SK-N-SH treated with all-trans-retinoic acid at 6 μM for 48 hours (cell line): ENCODE measurements around the gene PMS2.

Experiments
- ATAC-seq: fragments of 200-7000 bp; cut with Tn5 transposase; 3 replicates; pipeline ENCODE4 v1.9.1; 2020; ENCODE audit warnings: mild to moderate bottlenecking, moderate library complexity
- ARNTL ChIP-seq: fragments of 450-650 bp; formaldehyde crosslinking; IDR thresholded peaks from 2 replicates; pipeline ENCODE4 v1.5.0; 2020; ENCODE audit warnings: low read depth, mild to moderate bottlenecking, moderate library complexity, borderline replicate concordance
- CSDC2 ChIP-seq: fragments of 250-450 bp; sonication (Bioruptor Pico); IDR thresholded peaks from 2 replicates; pipeline ENCODE4 v1.5.0; 2020; ENCODE audit warnings: mild to moderate bottlenecking, moderate library complexity
- ESRRG ChIP-seq: fragments of 250-450 bp; sonication (Bioruptor Pico); IDR thresholded peaks from 2 replicates; pipeline ENCODE4 v1.6.1; 2021; ENCODE audit warnings: mild to moderate bottlenecking
- ISL1 ChIP-seq: fragments of 250-450 bp; sonication (Bioruptor Pico); IDR thresholded peaks from 2 replicates; pipeline ENCODE4 v2.1.2; 2022; ENCODE audit warnings: mild to moderate bottlenecking, moderate library complexity
- PPARA ChIP-seq: fragments of 250-450 bp; sonication (Bioruptor Pico); IDR thresholded peaks from 2 replicates; pipeline ENCODE4 v1.5.0; 2020; ENCODE audit warnings: mild to moderate bottlenecking, borderline replicate concordance
- RARB ChIP-seq: fragments of 250-450 bp; sonication (Bioruptor Pico); IDR thresholded peaks from 2 replicates; pipeline ENCODE4 v1.8.0; 2021; ENCODE audit warnings: mild to moderate bottlenecking, moderate library complexity
- SNAI2 ChIP-seq: fragments of 250-450 bp; sonication (Bioruptor Pico); IDR thresholded peaks from 2 replicates; pipeline ENCODE4 v1.5.0; 2020; ENCODE audit warnings: mild to moderate bottlenecking, moderate library complexity
- TCF4 ChIP-seq: fragments of 250-450 bp; sonication (Bioruptor Pico); IDR thresholded peaks from 2 replicates; pipeline ENCODE4 v1.8.0; 2021; ENCODE audit warnings: mild to moderate bottlenecking, moderate library complexity, borderline replicate concordance
- TOX ChIP-seq: fragments of 250-450 bp; sonication (Bioruptor Pico); IDR thresholded peaks from 2 replicates; pipeline ENCODE4 v1.8.0; 2021; ENCODE audit warnings: mild to moderate bottlenecking, moderate library complexity, borderline replicate concordance
- TSHZ2 ChIP-seq: fragments of 250-450 bp; sonication (Bioruptor Pico); IDR thresholded peaks from 2 replicates; pipeline ENCODE4 v1.5.0; 2020; ENCODE audit warnings: mild to moderate bottlenecking, moderate library complexity
- ZC3H10 ChIP-seq: fragments of 250-450 bp; sonication (Bioruptor Pico); IDR thresholded peaks from 2 replicates; pipeline ENCODE4 v1.5.1; 2021; ENCODE audit warnings: mild to moderate bottlenecking, moderate library complexity
- ZFP30 ChIP-seq: fragments of 450-650 bp; formaldehyde crosslinking; IDR thresholded peaks from 2 replicates; pipeline ENCODE4 v1.5.0; 2022; ENCODE audit warnings: mild to moderate bottlenecking, moderate library complexity
- ZNF565 ChIP-seq: fragments of 450-650 bp; formaldehyde crosslinking; conservative IDR thresholded peaks from 2 replicates; pipeline ENCODE4 v1.5.0; 2020; ENCODE audit warnings: low read depth, mild to moderate bottlenecking, moderate library complexity
- ZNF70 ChIP-seq: fragments of 450-650 bp; formaldehyde crosslinking; IDR thresholded peaks from 2 replicates; pipeline ENCODE4 v1.5.0; 2020; ENCODE audit warnings: mild to moderate bottlenecking, moderate library complexity
- ZNF8 ChIP-seq: fragments of 450-650 bp; formaldehyde crosslinking; IDR thresholded peaks from 2 replicates; pipeline ENCODE4 v1.5.0; 2020; ENCODE audit warnings: mild to moderate bottlenecking, moderate library complexity
- TF ChIP-seq, protein P1 (sequence below): fragments of 250-450 bp; sonication (Bioruptor Pico); IDR thresholded peaks from 2 replicates; pipeline ENCODE4 v1.5.1; 2020; ENCODE audit warnings: low read depth, mild to moderate bottlenecking, moderate library complexity
- TF ChIP-seq, protein P2 (sequence below): fragments of 250-450 bp; sonication (Bioruptor Pico); IDR thresholded peaks from 2 replicates; pipeline ENCODE4 v1.5.1; 2021; ENCODE audit warnings: mild to moderate bottlenecking, moderate library complexity
- TF ChIP-seq, protein P3 (sequence below): fragments of 250-450 bp; sonication (Bioruptor Pico); IDR thresholded peaks from 2 replicates; pipeline ENCODE4 v1.8.0; 2020; ENCODE audit warnings: mild to moderate bottlenecking, moderate library complexity, borderline replicate concordance

PMS2 gene

GRCh38 chr7:6032641-6033040 lies 23.8 kb upstream of the PMS2 start:
- TF ChIP-seq, protein P1, sequence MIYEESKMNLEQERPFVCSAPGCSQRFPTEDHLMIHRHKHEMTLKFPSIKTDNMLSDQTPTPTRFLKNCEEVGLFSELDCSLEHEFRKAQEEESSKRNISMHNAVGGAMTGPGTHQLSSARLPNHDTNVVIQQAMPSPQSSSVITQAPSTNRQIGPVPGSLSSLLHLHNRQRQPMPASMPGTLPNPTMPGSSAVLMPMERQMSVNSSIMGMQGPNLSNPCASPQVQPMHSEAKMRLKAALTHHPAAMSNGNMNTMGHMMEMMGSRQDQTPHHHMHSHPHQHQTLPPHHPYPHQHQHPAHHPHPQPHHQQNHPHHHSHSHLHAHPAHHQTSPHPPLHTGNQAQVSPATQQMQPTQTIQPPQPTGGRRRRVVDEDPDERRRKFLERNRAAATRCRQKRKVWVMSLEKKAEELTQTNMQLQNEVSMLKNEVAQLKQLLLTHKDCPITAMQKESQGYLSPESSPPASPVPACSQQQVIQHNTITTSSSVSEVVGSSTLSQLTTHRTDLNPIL (CRISPR knock-in tag) = no peak
- TF ChIP-seq, protein P2, sequence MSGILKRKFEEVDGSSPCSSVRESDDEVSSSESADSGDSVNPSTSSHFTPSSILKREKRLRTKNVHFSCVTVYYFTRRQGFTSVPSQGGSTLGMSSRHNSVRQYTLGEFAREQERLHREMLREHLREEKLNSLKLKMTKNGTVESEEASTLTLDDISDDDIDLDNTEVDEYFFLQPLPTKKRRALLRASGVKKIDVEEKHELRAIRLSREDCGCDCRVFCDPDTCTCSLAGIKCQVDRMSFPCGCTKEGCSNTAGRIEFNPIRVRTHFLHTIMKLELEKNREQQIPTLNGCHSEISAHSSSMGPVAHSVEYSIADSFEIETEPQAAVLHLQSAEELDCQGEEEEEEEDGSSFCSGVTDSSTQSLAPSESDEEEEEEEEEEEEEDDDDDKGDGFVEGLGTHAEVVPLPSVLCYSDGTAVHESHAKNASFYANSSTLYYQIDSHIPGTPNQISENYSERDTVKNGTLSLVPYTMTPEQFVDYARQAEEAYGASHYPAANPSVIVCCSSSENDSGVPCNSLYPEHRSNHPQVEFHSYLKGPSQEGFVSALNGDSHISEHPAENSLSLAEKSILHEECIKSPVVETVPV (CRISPR knock-in tag) = no peak
- no peak for TF ChIP-seq TOX (CRISPR knock-in tag)
- no peak for TF ChIP-seq ZNF565 (CRISPR knock-in tag)
- TF ChIP-seq ZFP30 (CRISPR knock-in tag) = no peak
- no peak for TF ChIP-seq PPARA (CRISPR knock-in tag)
- no peak for TF ChIP-seq TSHZ2 (CRISPR knock-in tag)
- TF ChIP-seq ESRRG (CRISPR knock-in tag) = no peak
- TF ChIP-seq, all 23 proteins: peak for 0
- no peak for ATAC-seq

GRCh38 chr7:6032167-6032566 lies 23.3 kb upstream of the PMS2 start:
- ATAC-seq = no peak
- TF ChIP-seq PPARA (CRISPR knock-in tag) (no peak), ZNF565 (CRISPR knock-in tag) (no peak), ESRRG (CRISPR knock-in tag) (no peak), ZC3H10 (CRISPR knock-in tag) (no peak), ZNF70 (CRISPR knock-in tag) (no peak), ISL1 (no peak), CSDC2 (CRISPR knock-in tag) (no peak), ARNTL (no peak), ZFP30 (CRISPR knock-in tag) (no peak), TSHZ2 (CRISPR knock-in tag) (no peak), SNAI2 (CRISPR knock-in tag) (no peak), TOX (CRISPR knock-in tag) (no peak), TCF4 (CRISPR knock-in tag) (no peak), ZNF8 (no peak), RARB (CRISPR knock-in tag) (no peak)
- TF ChIP-seq, protein P3, sequence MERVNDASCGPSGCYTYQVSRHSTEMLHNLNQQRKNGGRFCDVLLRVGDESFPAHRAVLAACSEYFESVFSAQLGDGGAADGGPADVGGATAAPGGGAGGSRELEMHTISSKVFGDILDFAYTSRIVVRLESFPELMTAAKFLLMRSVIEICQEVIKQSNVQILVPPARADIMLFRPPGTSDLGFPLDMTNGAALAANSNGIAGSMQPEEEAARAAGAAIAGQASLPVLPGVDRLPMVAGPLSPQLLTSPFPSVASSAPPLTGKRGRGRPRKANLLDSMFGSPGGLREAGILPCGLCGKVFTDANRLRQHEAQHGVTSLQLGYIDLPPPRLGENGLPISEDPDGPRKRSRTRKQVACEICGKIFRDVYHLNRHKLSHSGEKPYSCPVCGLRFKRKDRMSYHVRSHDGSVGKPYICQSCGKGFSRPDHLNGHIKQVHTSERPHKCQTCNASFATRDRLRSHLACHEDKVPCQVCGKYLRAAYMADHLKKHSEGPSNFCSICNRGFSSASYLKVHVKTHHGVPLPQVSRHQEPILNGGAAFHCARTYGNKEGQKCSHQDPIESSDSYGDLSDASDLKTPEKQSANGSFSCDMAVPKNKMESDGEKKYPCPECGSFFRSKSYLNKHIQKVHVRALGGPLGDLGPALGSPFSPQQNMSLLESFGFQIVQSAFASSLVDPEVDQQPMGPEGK (CRISPR knock-in tag) = no peak
- TF ChIP-seq, protein P2 (CRISPR knock-in tag) = no peak
